Stimulated activated CD4-positive, alpha-beta T cell treated with anti-CD3 and anti-CD28 coated beads, Interleukin-2, amount 100 ng/mL, for 24 hours (primary cell): ENCODE measurements around the gene ESR1.
"Not testable (repeated sequence)": the region's sequence is repeated elsewhere in the genome, so short reads cannot be mapped to it uniquely, and the experiment has no call there.

Source experiments
- DNase-seq, 2 donors: peaks; one replicate each; pipeline ENCODE4 v3.0.0-alpha.2; 2020

Gene ESR1

GRCh38 chr6:152100183-152100618, 292.7 kb downstream of the ESR1 start:
- DNase-seq: no peak

DNA sequence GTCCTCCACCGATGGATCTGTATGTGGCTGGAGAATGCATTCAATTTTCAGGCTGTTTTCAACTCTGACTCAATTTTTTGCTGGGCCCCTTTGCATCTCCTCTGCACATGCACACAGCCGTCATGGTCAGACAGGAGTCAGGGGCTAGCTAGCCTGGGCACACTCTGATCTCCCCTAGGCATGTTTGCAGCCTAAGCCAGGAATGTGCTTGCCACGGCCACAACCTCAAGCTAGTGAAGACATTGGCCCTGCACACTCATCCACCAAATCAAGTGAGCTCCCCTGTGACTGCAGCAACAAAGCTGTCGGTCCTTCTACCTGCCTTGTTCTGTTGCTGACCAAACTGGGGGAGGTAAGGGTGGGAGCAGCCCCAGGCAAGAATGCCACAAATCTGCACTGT, 300.5 kb downstream of the ESR1 start:
- DNase-seq: no peak

- no peak for DNase-seq
Observed at GRCh38 chr6:152110886-152111820, 303.7 kb downstream of the ESR1 start.

- DNase-seq: no peak
Observed at GRCh38 chr6:152112491-152113261, 305.2 kb downstream of the ESR1 start.

GRCh38 chr6:152117156-152118133, 310.0 kb downstream of the ESR1 start:
- DNase-seq: no peak

DNA sequence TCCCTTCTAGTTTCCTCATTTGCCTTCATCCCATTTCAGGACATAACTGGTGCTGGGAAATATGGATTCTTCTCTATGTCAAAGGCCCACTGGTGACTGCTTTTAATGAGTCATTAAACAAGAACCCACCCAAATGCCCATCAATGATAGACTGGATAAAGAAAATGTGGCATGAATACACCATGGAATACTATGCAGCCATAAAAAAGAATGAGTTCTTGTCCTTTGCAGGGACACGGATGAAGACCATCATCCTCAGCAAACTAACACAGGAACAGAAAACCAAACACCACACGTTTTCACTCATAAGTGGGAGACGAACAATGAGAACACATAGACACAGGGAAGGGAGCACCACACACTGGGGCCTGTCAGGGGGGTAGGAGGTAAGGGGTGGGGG, 310.7 kb downstream of the ESR1 start:
- DNase-seq: no peak

DNA sequence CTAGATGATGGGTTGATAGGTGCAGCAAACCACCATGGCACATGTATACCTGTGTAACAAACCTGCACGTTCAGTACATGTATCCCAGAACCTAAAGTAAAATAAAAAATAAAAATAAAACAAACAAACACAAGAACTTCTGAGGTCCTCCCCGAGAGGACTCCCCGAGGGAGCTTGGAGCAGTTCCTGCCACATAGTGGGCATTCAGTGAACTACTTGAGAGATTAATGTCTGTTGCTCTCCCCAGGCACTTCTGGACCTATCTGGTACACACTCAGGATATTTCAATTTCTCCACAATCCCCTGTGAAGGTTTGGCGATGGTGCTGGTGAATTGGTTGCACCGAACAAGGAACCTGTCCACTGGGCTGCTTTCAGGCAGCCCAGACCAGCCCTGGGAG, 311.2 kb downstream of the ESR1 start:
- DNase-seq: no peak

GRCh38 chr6:152119831-152120230, 312.3 kb downstream of the ESR1 start:
- DNase-seq: no peak

GRCh38 chr6:152121910-152122309, 314.4 kb downstream of the ESR1 start:
- no peak for DNase-seq

DNA sequence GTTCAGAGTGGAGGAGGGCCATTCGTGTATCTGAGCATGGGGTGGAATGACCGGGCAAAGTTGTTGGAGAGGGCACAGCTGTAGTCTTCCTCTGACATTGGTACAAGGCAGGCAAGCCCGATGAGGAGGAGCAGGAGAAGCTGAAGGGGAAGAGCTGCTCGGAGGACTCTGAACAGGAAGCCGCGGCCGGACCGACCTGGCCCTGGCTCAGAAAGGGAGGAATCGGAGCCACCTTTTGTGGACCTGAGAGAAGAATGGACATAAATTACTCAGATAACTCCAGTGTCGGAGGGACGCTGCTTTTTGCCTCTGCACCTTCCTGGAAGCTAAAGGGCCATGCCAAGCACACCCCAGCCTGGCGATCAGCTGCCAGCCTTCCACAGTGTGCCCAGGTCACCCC, 315.0 kb downstream of the ESR1 start:
- no peak for DNase-seq

DNA sequence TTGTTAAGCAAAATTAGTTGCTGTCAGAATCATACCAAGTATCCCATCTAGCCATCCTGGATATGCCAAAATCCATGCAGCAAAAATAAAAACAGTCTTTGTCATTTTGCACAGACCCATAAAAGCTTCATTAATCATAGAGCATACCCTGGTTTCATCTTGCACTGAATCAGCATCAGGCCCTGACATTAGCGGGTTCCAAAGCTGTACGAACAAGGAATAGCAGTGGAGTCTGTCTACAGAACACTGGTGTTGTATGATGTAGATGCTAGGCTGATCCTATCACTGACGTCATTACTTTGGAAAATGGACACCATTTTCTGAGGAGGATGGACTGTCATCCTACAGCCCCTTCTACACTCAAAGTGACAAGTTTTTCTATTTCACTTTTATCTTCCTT, 315.6 kb downstream of the ESR1 start:
- DNase-seq: no peak

DNA sequence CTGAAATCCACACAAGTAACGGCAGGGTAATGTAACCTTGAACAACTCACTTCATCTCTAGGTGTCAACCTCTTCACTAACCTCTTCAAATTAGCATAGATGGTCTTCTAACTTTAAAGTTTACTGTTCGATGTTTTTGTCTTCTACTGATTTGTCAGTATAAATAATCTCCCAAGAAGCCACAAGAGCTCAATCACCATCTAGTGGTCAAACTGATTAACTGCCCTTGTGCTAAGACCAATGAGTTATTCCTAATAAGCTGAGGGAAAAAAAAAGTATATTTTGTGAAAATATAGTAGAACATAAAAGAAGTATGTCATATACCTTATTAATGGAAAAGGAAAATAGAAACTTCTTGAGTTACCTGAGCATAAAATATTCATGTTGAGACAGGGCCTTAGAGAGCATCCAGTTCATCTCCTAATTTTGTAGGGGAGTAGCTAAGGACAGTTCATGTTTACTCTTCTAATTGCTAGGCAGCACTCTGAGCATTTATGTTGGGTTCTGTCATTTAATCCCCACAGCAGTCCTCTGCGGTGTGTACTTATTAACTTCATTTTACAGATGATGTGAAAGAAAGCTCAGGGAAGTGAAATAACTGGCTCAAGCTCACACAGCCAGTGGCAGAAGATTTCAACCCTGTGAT, 317.1 kb downstream of the ESR1 start:
- DNase-seq: no peak

DNA sequence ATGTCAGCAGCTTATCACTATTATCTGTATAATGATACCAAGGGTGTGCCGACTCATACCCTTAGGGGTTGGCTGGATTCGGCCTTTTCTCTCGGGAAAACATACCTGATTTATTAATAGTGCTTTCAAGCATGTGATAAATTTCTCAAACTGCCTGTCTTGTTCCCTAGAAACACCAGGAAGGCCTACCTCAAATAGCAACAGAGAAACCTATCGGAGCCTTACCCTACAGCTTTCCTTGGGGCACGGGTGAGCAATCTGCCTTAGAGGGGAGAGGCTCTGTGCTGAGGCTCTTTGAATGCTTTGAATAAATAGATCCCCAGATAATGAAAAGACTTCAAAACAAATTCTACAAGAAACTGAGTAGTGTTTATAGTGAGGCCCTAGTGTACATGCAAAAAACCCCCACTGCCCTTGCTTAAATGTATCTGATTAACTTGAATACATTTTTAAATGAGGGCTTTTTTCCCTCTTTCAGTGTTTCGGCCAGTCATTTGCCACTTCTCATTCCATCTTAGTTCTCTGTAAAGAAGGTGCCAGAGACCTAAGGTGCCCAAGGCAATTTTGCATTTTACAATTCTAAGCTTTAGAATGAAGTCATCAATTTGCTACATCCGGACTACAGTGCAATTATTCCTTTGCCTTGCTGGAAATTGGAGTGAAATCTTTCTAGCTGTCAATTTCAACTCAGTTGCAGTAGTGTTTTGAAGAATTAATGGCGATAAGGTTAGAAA, 320.1 kb downstream of the ESR1 start:
- no peak for DNase-seq

GRCh38 chr6:152129691-152130151, 322.2 kb downstream of the ESR1 start:
- no peak for DNase-seq

- no peak for DNase-seq
Observed at GRCh38 chr6:152130441-152130840, 323.0 kb downstream of the ESR1 start.

DNA sequence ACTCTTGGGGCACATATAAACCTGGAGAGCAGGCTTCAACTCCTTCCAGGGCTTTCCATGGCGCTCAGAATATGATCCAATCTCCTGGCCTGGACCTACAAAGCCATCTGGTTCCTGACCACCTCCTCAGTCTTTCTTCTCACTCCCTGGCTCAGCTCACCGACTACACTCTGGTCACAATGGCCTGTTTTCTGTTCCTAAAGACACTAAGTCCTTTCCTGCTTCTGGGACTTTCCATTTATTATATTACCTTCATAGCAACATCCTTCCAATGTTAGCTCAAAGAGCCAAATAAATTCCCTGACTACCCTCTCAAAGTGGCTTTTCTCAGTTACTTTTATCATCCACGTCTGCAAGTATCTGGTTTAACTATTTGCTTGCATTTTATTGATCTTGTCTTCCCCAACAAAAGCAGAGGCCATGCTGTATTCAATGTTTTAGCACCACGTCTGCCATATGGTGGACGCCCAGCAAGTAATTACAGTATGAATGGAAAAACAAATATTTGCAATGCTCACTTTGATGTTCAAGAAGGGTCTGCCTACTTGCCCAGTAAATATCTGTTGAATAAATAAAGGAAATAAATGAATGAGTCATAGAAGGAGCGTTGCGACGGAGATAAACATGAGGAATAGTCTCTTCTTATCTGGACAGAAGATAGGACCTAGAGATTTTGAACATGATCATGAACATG, 328.4 kb downstream of the ESR1 start:
- no peak for DNase-seq

- DNase-seq: no peak
Observed at GRCh38 chr6:152136449-152136825, 329.0 kb downstream of the ESR1 start.

DNA sequence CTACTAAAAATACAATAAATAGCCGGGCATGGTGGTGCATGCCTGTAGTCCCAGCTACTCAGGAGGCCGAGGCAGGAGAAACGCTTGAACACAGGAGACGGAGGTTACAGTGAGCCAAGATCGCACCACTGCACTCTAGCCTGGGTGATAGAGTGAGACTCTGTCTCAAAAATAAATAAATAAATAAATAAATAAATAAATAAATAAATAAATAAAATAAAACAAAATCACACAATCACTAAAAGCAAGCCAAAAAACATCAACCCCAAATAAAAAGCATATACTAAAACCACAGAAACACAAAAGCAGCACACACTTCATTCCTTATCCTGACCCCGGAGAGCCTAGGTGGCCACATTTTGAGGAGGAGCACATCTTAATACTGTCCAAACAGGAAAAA, 330.9 kb downstream of the ESR1 start:
- not testable (repeated sequence) for DNase-seq

DNA sequence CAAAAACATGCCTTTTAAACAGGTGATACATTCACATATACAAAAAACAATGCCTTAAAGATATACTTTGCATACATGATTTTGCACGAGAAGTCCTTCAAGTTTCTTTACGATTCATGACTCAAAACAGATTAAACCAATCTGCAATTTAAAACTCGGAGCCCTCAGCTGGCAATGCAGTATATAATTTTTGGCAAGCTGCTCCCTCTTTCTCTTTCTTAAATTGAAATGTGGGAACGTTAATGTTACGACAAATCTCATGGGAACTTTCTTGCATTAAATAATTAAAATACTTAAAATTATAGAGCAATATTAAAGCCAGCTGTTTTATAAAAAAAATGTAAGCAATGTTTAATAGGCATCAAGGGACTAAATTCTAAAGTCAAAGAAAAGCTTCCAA, 334.6 kb downstream of the ESR1 start:
- no peak for DNase-seq

GRCh38 chr6:152143359-152143758, 335.9 kb downstream of the ESR1 start:
- no peak for DNase-seq

GRCh38 chr6:152146385-152146784, 338.9 kb downstream of the ESR1 start:
- no peak for DNase-seq
